PC-3 (cell line): ENCODE measurements around the gene REV1. TPM values are rescaled to one million over a fixed set of nuclear protein-coding genes. Genes with fewer than 3 reads are reported as not detected.

Source experiments
- ATAC-seq: fragments of 200-7000 bp; cut with Tn5 transposase; 2 replicates; pipeline ENCODE4 v1.9.1; 2020; ENCODE audit warnings: mild to moderate bottlenecking, moderate library complexity
- BruUV-seq: library from RNA; stranded (reverse); fragments of 400-500 nt; replicated peaks from 2 replicates; lab custom pipeline; 2021; lab: Mats Ljungman, UMichigan
- CTCF ChIA-PET: fragments of 300-600 bp; sonication (Branson Sonifier 250); formaldehyde crosslinking; loops from one replicate; lab custom pipeline; 2022; ENCODE audit warnings: antibody characterized with exemption; lab: Charles Lee
- POLR2A ChIA-PET: fragments of 300-600 bp; sonication (Branson Sonifier 250); formaldehyde crosslinking; loops from one replicate; lab custom pipeline; 2022; ENCODE audit warnings: antibody characterized with exemption; ENCODE audit not compliant: unreplicated experiment; lab: Charles Lee
- DNase-seq: peaks from one replicate; pipeline ENCODE4 v3.0.0-alpha.2; 2015
- H2AFZ ChIP-seq: fragments of 300-600 bp; sonication (generic); 2 replicates; pipeline ENCODE4 v1.6.0; 2016; ENCODE audit warnings: antibody characterized with exemption, low read length
- H3F3A ChIP-seq: fragments of 300-600 bp; sonication (generic); one replicate; pipeline ENCODE4 v1.6.0; 2017; ENCODE audit warnings: antibody characterized with exemption, low read length, control low read depth, mild to moderate bottlenecking; ENCODE audit not compliant: unreplicated experiment
- H3K27ac ChIP-seq: fragments of 300-600 bp; sonication (generic); 2 replicates; pipeline ENCODE4 v1.5.1; 2016; ENCODE audit warnings: mild to moderate bottlenecking, low read length
- H3K27me3 ChIP-seq: fragments of 300-600 bp; sonication (generic); 2 replicates; pipeline ENCODE4 v1.6.1; 2016; ENCODE audit warnings: low read length, mixed read lengths
- H3K36me3 ChIP-seq: fragments of 300-600 bp; sonication (generic); 2 replicates; pipeline ENCODE4 v1.6.1; 2016; ENCODE audit warnings: low read depth, mixed run types, low read length, mixed read lengths
- H3K4me1 ChIP-seq: fragments of 300-600 bp; sonication (generic); 2 replicates; pipeline ENCODE4 v1.5.1; 2016; ENCODE audit warnings: low read length; ENCODE audit not compliant: insufficient read depth
- H3K4me2 ChIP-seq: fragments of 300-600 bp; sonication (generic); 2 replicates; pipeline ENCODE4 v1.6.0; 2016; ENCODE audit warnings: low read length
- H3K4me3 ChIP-seq: fragments of 300-600 bp; sonication (generic); 2 replicates; pipeline ENCODE4 v1.5.1; 2016; ENCODE audit warnings: mild to moderate bottlenecking, low read length, mixed read lengths
- H3K79me2 ChIP-seq: fragments of 300-600 bp; sonication (generic); 2 replicates; pipeline ENCODE4 v1.6.1; 2017; ENCODE audit warnings: low read length, mixed read lengths
- H3K9ac ChIP-seq: fragments of 300-600 bp; sonication (generic); 2 replicates; pipeline ENCODE4 v1.6.0; 2016; ENCODE audit warnings: mild to moderate bottlenecking, low read length
- H3K9me2 ChIP-seq: fragments of 300-600 bp; sonication (generic); replicated peaks from 2 replicates; pipeline ENCODE4 v1.6.1; 2016; ENCODE audit warnings: mixed run types, low read length, mixed read lengths
- H3K9me3 ChIP-seq: fragments of 300-600 bp; sonication (generic); 2 replicates; pipeline ENCODE4 v1.6.1; 2016; ENCODE audit warnings: low read length, mixed read lengths
- H4K20me1 ChIP-seq: fragments of 300-600 bp; sonication (generic); 2 replicates; pipeline ENCODE4 v1.6.1; 2016; ENCODE audit warnings: low read length, mixed read lengths
- CTCF ChIP-seq: fragments of 300-600 bp; sonication (generic); conservative IDR thresholded peaks from 2 replicates; pipeline ENCODE4 v1.5.1; 2017; ENCODE audit warnings: antibody characterized with exemption, low read depth, mild to moderate bottlenecking, low read length
- EZH2 ChIP-seq: fragments of 300-600 bp; sonication (generic); IDR thresholded peaks from one replicate; pipeline ENCODE4 v1.6.1; 2017; ENCODE audit warnings: antibody characterized with exemption, mild to moderate bottlenecking, low read length; ENCODE audit not compliant: unreplicated experiment
- EZH2phosphoT487 ChIP-seq: fragments of 300-600 bp; sonication (generic); IDR thresholded peaks from 2 replicates; pipeline ENCODE4 v1.6.1; 2018; ENCODE audit warnings: mild to moderate bottlenecking, antibody characterized with exemption, low read length, borderline replicate concordance
- intact Hi-C: fragments of 100-400 bp; cut with micrococcal nuclease; formaldehyde crosslinking; loops from 2 replicates; pipeline ENCODE4 v1.9.0; 2023
- total RNA-seq: library from RNA; depleted of rRNA; stranded (reverse); fragments of >200 nt; gene quantifications from 2 replicates; pipeline ENCODE4 v1.2.3, GENCODE V29; 2014

The REV1 gene
- total RNA-seq, 1 experiment from 2014 or later = 17.9 TPM

DNA sequence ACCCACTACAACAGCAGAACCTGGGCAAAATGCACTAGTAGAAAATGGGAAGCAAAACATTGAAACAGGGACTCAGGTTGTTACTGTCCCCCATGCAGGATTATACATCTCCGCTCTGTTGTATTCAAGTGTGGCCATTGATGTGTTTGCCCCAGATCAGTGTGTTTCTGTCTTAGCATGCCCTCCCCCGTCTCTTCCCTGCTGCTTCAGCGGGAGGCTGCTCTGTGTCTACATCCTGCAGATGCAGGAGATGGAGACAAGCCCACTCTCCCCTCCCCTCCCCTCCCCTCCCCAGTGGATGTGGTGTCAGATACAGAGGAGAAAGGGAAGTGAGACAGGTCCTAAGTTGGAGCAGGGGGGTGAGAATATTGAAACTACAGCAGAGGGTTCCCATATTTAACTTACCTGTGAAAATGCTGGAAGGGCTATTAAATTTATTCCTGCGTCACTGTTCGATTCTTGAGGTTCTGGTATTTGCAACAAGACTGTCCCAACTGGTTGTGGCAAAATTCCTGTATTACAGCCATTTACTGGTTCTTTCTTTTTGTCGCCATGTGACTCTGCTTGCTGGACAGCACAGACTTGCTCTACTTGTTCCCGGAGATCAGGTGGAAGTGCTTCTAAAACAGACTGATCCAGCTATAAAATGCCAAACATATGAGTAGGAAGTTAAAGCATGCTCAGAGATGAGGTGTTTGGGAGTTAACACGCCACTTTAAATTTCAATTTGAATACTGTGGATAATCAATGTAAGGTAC lies 85.6 kb downstream of the REV1 start:
- ATAC-seq = peak; percentile 18; the same call in 1 of the 2 replicates
- Histone ChIP-seq H3K27me3 (no peaks in the 10 kb centered on the region), H3K36me3 (peaks cover 60% of the 10 kb centered on the region), H3K79me2 (no peaks in the 10 kb centered on the region), H4K20me1 (no peaks in the 10 kb centered on the region), H3K9ac (peak overlapping the region; percentile 7; the same call in 1 of the 2 replicates), H2AFZ (no peak overlapping the region), H3K9me2 (no peaks in the 10 kb centered on the region), H3K4me3 (no peak overlapping the region), H3K4me1 (peaks cover 29% of the 10 kb centered on the region), H3K4me2 (peak overlapping the region; percentile 47), H3F3A (no peaks in the 10 kb centered on the region), H3K9me3 (no peaks in the 10 kb centered on the region), H3K27ac (peak overlapping the region; percentile 53)
- intact Hi-C loops = no loop called here
- peak; percentile 59 for DNase-seq
- CTCF ChIA-PET = interaction anchor here (0.5 kb wide), 1 partner anchor 67 kb away, joined by 3 read pairs; the partner anchor contains the start of gene EIF5B
- TF ChIP-seq EZH2 (no peak), CTCF (no peak), EZH2phosphoT487 (no peak)
- no TSS peak for BruUV-seq
- POLR2A ChIA-PET = no interaction called here

- no peaks in the 10 kb centered on the region for H3K9me3 ChIP-seq
- no peak overlapping the region for H3K4me3 ChIP-seq
- ChIA-PET POLR2A (no interaction called here), CTCF (interaction anchor here (0.5 kb wide), 1 partner anchor 66 kb away, joined by 3 read pairs; the partner anchor contains the start of gene EIF5B)
- no peaks in the 10 kb centered on the region for H4K20me1 ChIP-seq
- H3K79me2 ChIP-seq = no peaks in the 10 kb centered on the region
- H3K4me1 ChIP-seq = peaks cover 29% of the 10 kb centered on the region
- ATAC-seq (peak; percentile 21), DNase-seq (no peak)
- no peaks in the 10 kb centered on the region for H3F3A ChIP-seq
- BruUV-seq = no TSS peak
- intact Hi-C loops = no loop called here
- peaks cover 63% of the 10 kb centered on the region for H3K36me3 ChIP-seq
- no peak overlapping the region for H2AFZ ChIP-seq
- no peaks in the 10 kb centered on the region for H3K27me3 ChIP-seq
- H3K4me2 ChIP-seq = 0 out of 2 replicates have a peak overlapping the region, but pooled peaks have one; percentile 47
- TF ChIP-seq EZH2phosphoT487 = no peak
- peak; percentile 25; the same call in 1 of the 2 replicates for TF ChIP-seq CTCF
- H3K9me2 ChIP-seq = no peaks in the 10 kb centered on the region
- peak overlapping the region; percentile 53 for H3K27ac ChIP-seq
- peak overlapping the region; percentile 7; the same call in 1 of the 2 replicates for H3K9ac ChIP-seq
Measured at GRCh38 chr2:99403524-99403923, 86.3 kb downstream of the REV1 start.

DNA sequence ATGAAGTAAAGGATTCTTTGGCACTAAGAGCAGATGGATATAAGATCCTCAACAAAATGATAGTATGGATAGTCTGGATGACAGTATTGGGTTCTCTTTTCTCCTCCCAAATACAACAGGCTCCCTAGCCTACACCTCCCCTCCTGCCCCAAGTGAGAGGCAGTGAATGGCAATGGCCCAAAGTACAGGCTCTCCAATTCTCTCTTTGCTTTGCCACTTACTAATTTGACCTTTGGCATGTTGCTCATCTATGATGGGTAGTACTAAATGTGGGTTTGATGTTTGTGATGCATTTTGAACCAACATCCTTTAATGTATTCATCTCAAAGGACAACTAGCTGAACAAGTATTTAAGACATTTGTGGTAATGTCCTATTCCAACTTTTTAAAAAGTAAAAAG lies 86.7 kb downstream of the REV1 start:
- DNase-seq (peak; percentile 74), ATAC-seq (peak; percentile 81)
- Histone ChIP-seq H3K9me3 (no peaks in the 10 kb centered on the region), H3K9me2 (no peaks in the 10 kb centered on the region), H3K79me2 (no peaks in the 10 kb centered on the region), H3K4me3 (no peak overlapping the region), H2AFZ (no peak overlapping the region), H3K9ac (no peak overlapping the region), H3F3A (no peaks in the 10 kb centered on the region), H3K36me3 (peaks cover 68% of the 10 kb centered on the region), H4K20me1 (no peaks in the 10 kb centered on the region), H3K27me3 (no peaks in the 10 kb centered on the region), H3K4me2 (no peak overlapping the region), H3K4me1 (peaks cover 29% of the 10 kb centered on the region), H3K27ac (peak overlapping the region; percentile 53; the same call in 1 of the 2 replicates)
- ChIA-PET CTCF (no interaction called here), POLR2A (no interaction called here)
- no TSS peak for BruUV-seq
- intact Hi-C loops = no loop called here
- TF ChIP-seq EZH2 = no peak
